ENCODE measurements around the gene ALOX12B. TPM values are rescaled to one million over a fixed set of nuclear protein-coding genes. Genes with fewer than 3 reads are reported as not detected.

The ALOX12B gene
- polyA plus RNA-seq, 4 donors: 0.45 to 3.0 (median 0.73) TPM

DNA sequence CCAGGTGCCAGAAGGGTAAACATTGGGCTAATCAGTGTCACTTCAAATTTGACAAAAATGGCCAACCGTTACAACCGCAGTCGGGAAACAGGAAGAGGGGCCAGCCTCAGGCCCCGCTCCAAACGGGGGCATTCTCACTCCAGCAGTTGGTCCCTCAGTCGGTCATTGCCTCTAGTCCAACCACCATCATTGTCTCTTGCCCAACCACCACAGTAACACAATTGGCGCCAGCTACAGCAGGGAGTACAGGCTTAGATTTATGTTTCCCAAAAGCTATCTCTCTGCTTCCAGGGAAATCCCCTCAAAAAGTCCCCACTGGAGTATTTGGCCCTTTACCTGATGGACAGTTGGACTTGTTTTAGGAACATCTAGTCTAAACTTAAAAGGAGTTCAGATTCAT is 28.4 kb downstream of the ALOX12B start:
- FAIRE-seq (no peak), DNase-seq (no peak)
- H3K4me1 ChIP-seq (ENCODE audit: control insufficient read depth in 3 of 3, insufficient read depth in 2 of 3, low read depth in 1 of 3, low read length in 2 of 3): peaks cover 0 to 26% (median 3%) of the 10 kb centered on the region in 3 donors

DNA sequence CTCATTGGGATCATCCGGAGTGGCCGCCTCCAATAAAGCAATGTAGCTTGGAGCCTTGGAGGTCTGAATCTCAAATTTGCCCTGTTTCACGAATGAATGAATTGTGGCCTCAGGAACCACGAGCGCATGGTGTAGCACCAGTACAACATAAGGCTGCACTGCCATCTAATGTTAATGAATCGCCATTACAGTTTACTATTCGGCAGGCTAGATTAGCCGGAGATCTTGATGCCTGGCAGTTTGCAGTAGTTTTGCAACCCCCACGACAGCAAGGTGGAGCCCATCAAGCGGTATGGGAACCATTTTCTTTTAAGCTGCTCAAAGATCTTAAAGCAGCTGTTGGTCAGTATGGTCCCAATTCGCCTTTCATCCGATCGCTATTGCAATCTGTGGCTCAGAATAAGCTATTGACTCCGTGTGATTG is 29.8 kb downstream of the ALOX12B start:
- Histone ChIP-seq H3K27ac (ENCODE audit: low read depth in 1 of 3, low read length in 2 of 3) (no peak overlapping the region), H3K4me1 (ENCODE audit: control insufficient read depth in 3 of 3, insufficient read depth in 2 of 3, low read depth in 1 of 3, low read length in 2 of 3) (peaks cover 0 to 26% (median 3%) of the 10 kb centered on the region in 3 donors), H3K9me3 (ENCODE audit: control insufficient read depth in 2 of 2, insufficient read depth in 1 of 2, low read depth in 1 of 2, low read length in 1 of 2) (no peaks in the 10 kb centered on the region), H3K27me3 (ENCODE audit: control insufficient read depth in 3 of 3, insufficient read depth in 3 of 3, low read length in 3 of 3) (peaks cover 0 to 8% (median 0%) of the 10 kb centered on the region in 3 donors), H3K4me3 (ENCODE audit: low read depth in 1 of 3, low read length in 3 of 3) (peak overlapping the region in 1 of 3 donors; percentile 20), H3K36me3 (ENCODE audit: control insufficient read depth in 3 of 3, insufficient read depth in 2 of 3, low read depth in 1 of 3, low read length in 3 of 3) (no peaks in the 10 kb centered on the region)
- FAIRE-seq (no peak), DNase-seq (peak; percentile 77 to 83)
- WGBS, 3 donors: 7 to 11% (median 9%) methylated on average over 14 of the region's 14 CpGs

More for the DNA sequence above, 28.4 kb downstream of the ALOX12B start:
- Histone ChIP-seq H3K27ac (ENCODE audit: low read depth in 1 of 3, low read length in 2 of 3) (no peak overlapping the region), H3K9me3 (ENCODE audit: control insufficient read depth in 2 of 2, insufficient read depth in 1 of 2, low read depth in 1 of 2, low read length in 1 of 2) (no peaks in the 10 kb centered on the region), H3K36me3 (ENCODE audit: control insufficient read depth in 3 of 3, insufficient read depth in 2 of 3, low read depth in 1 of 3, low read length in 3 of 3) (no peaks in the 10 kb centered on the region), H3K27me3 (ENCODE audit: control insufficient read depth in 3 of 3, insufficient read depth in 3 of 3, low read length in 3 of 3) (peaks cover 0 to 18% (median 0%) of the 10 kb centered on the region in 3 donors), H3K4me3 (ENCODE audit: low read depth in 1 of 3, low read length in 3 of 3) (no peak overlapping the region)
- 9 to 24% (median 15%) methylated on average over 7 of the region's 7 CpGs for WGBS, 3 donors

DNA sequence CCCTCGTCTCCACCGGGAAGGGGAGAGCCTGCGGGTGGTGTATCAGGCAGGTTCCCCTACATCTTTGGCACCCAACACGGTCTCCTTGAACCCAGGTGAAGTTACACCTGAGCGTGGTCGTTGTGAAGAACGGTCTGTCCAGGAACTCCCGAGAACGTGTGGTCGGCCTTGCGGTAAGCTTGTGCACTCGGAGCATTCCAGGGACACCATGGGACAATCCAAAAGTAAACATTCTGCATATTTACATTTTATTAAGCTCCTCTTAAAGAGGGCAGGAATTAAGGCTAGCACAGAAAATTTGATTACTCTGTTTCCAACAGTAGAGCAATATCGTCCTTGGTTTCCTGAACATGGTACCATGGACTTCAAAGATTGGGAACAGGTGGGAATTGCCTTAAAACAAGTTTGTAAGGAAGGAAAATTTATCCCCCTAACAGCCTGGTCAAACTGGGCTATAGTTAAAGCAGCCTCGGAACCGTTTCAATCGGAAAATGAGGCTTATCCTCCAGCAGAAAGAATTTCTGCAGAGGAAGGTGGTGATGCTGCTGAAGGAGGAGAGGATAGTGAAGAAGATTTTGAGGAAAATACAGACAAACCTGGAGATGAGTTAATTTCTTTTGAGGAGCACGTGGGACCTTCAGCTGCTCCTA is 30.4 kb downstream of the ALOX12B start:
- H3K4me3 ChIP-seq (ENCODE audit: low read depth in 1 of 3, low read length in 3 of 3): peak overlapping the region in 2 of 3 donors; percentile 16 to 21
- DNase-seq (no peak), FAIRE-seq (no peak)
- peaks cover 0 to 26% (median 3%) of the 10 kb centered on the region in 3 donors for H3K4me1 ChIP-seq (ENCODE audit: control insufficient read depth in 3 of 3, insufficient read depth in 2 of 3, low read depth in 1 of 3, low read length in 2 of 3)
- no peaks in the 10 kb centered on the region for H3K9me3 ChIP-seq (ENCODE audit: control insufficient read depth in 2 of 2, insufficient read depth in 1 of 2, low read depth in 1 of 2, low read length in 1 of 2)
- H3K36me3 ChIP-seq (ENCODE audit: control insufficient read depth in 3 of 3, insufficient read depth in 2 of 3, low read depth in 1 of 3, low read length in 3 of 3): no peaks in the 10 kb centered on the region
- peaks cover 0 to 4% (median 0%) of the 10 kb centered on the region in 3 donors for H3K27me3 ChIP-seq (ENCODE audit: control insufficient read depth in 3 of 3, insufficient read depth in 3 of 3, low read length in 3 of 3)
- H3K27ac ChIP-seq (ENCODE audit: low read depth in 1 of 3, low read length in 2 of 3): peak overlapping the region in 2 of 3 donors; percentile 63 to 87
- WGBS, 3 donors: 16 to 48% (median 37%) methylated on average over 17 of the region's 17 CpGs

DNA sequence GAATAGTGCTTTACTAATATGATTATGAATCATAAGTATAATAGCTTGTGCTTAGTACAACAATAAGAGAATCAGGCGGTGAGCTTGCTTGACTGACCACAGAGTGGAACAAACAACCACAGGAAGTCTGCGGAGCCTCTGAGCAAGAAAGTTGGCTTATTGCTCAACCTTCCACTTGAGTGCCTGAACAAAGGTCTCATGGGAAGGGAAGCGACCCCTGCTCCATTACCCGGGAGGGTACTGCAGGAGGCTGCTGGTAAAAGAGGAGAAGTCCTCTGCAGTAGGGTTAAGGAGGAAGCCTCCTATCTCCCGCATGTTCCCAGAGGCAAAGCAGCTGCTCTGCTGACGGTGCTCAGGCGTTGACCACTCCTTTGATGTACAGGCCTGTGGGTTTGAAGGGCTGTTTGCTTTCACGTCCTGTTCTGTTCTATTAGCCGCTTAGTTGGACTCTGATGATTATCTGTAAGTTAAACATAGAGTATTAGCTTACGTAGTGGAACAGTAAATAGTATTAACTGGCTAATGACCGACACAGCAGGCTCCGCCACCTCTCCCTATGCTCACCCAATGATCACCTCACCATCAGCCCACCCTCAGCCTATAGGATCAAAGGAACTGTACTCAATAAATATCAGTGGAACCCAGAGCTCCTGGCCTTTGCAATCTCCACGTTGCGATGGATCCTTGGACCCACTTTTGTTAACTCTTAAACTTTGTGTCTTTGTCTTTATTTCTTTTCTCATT is 31.1 kb downstream of the ALOX12B start:
- H3K27ac ChIP-seq (ENCODE audit: low read depth in 1 of 3, low read length in 2 of 3): peak overlapping the region in 2 of 3 donors; percentile 63 to 87
- peaks cover 0 to 26% (median 3%) of the 10 kb centered on the region in 3 donors for H3K4me1 ChIP-seq (ENCODE audit: control insufficient read depth in 3 of 3, insufficient read depth in 2 of 3, low read depth in 1 of 3, low read length in 2 of 3)
- no peaks in the 10 kb centered on the region for H3K9me3 ChIP-seq (ENCODE audit: control insufficient read depth in 2 of 2, insufficient read depth in 1 of 2, low read depth in 1 of 2, low read length in 1 of 2)
- no peaks in the 10 kb centered on the region for H3K36me3 ChIP-seq (ENCODE audit: control insufficient read depth in 3 of 3, insufficient read depth in 2 of 3, low read depth in 1 of 3, low read length in 3 of 3)
- H3K27me3 ChIP-seq (ENCODE audit: control insufficient read depth in 3 of 3, insufficient read depth in 3 of 3, low read length in 3 of 3): peaks cover 0 to 4% (median 0%) of the 10 kb centered on the region in 3 donors
- DNase-seq (peak; percentile 72 to 85), FAIRE-seq (no peak)
- 12 to 22% (median 13%) methylated on average over 14 of the region's 14 CpGs for WGBS, 3 donors
- H3K4me3 ChIP-seq (ENCODE audit: low read depth in 1 of 3, low read length in 3 of 3): peak overlapping the region in 2 of 3 donors; percentile 16 to 21

DNA sequence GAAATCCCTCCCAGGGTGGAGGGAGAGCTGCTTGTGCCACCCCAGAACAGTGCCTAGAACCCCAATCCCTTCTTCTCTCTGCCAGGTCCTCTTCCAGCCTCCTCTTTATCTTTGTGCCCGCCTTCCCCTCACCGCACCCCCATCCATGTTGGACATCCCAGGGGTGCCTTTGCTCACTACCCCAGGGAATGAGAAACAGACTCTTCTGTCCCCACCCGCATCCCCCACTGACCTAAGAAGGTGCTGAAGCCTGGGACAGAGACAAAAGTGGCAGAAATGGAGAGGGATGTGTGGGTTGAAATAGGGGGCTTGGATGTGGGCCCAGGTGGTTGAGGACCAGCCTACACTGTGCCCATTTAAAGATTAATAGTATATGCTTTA is 31.7 kb downstream of the ALOX12B start:
- peaks cover 0 to 4% (median 0%) of the 10 kb centered on the region in 3 donors for H3K27me3 ChIP-seq (ENCODE audit: control insufficient read depth in 3 of 3, insufficient read depth in 3 of 3, low read length in 3 of 3)
- H3K27ac ChIP-seq (ENCODE audit: low read depth in 1 of 3, low read length in 2 of 3): peak overlapping the region in 2 of 3 donors; percentile 63 to 87
- no peak for FAIRE-seq
- no peak overlapping the region for H3K4me3 ChIP-seq (ENCODE audit: low read depth in 1 of 3, low read length in 3 of 3)
- H3K9me3 ChIP-seq (ENCODE audit: control insufficient read depth in 2 of 2, insufficient read depth in 1 of 2, low read depth in 1 of 2, low read length in 1 of 2): no peaks in the 10 kb centered on the region
- WGBS, 3 donors: 77 to 85% (median 79%) methylated on average over 3 of the region's 3 CpGs
- no peaks in the 10 kb centered on the region for H3K36me3 ChIP-seq (ENCODE audit: control insufficient read depth in 3 of 3, insufficient read depth in 2 of 3, low read depth in 1 of 3, low read length in 3 of 3)
- H3K4me1 ChIP-seq (ENCODE audit: control insufficient read depth in 3 of 3, insufficient read depth in 2 of 3, low read depth in 1 of 3, low read length in 2 of 3): peaks cover 0 to 26% (median 3%) of the 10 kb centered on the region in 3 donors
- no peak for DNase-seq

DNA sequence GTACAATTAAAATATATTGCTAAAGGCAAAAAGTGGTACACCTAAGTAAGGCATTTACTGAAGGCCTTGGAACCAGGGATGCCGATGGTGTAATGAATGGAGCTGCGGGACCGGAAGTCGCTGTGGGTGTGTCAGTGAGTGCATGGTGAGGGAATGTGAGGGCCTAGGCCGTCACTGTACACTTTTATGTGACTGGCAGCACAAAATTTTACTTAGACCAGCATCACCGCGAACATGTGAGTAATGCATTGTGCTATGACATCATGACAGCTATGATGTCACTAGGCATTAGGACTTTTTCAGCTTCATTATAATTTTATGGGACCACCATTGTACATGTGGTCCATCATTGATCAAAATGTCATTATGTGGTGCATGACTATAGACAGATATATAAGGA is 33.9 kb downstream of the ALOX12B start:
- Histone ChIP-seq H3K4me3 (ENCODE audit: low read depth in 1 of 3, low read length in 3 of 3) (no peak overlapping the region), H3K9me3 (ENCODE audit: control insufficient read depth in 2 of 2, insufficient read depth in 1 of 2, low read depth in 1 of 2, low read length in 1 of 2) (no peaks in the 10 kb centered on the region), H3K4me1 (ENCODE audit: control insufficient read depth in 3 of 3, insufficient read depth in 2 of 3, low read depth in 1 of 3, low read length in 2 of 3) (peaks cover 0 to 21% (median 3%) of the 10 kb centered on the region in 3 donors), H3K27me3 (ENCODE audit: control insufficient read depth in 3 of 3, insufficient read depth in 3 of 3, low read length in 3 of 3) (no peaks in the 10 kb centered on the region), H3K36me3 (ENCODE audit: control insufficient read depth in 3 of 3, insufficient read depth in 2 of 3, low read depth in 1 of 3, low read length in 3 of 3) (no peaks in the 10 kb centered on the region), H3K27ac (ENCODE audit: low read depth in 1 of 3, low read length in 2 of 3) (no peak overlapping the region)
- WGBS, 3 donors: 94 to 96% (median 96%) methylated on average over 7 of the region's 7 CpGs
- no peak for DNase-seq
- FAIRE-seq: no peak

DNA sequence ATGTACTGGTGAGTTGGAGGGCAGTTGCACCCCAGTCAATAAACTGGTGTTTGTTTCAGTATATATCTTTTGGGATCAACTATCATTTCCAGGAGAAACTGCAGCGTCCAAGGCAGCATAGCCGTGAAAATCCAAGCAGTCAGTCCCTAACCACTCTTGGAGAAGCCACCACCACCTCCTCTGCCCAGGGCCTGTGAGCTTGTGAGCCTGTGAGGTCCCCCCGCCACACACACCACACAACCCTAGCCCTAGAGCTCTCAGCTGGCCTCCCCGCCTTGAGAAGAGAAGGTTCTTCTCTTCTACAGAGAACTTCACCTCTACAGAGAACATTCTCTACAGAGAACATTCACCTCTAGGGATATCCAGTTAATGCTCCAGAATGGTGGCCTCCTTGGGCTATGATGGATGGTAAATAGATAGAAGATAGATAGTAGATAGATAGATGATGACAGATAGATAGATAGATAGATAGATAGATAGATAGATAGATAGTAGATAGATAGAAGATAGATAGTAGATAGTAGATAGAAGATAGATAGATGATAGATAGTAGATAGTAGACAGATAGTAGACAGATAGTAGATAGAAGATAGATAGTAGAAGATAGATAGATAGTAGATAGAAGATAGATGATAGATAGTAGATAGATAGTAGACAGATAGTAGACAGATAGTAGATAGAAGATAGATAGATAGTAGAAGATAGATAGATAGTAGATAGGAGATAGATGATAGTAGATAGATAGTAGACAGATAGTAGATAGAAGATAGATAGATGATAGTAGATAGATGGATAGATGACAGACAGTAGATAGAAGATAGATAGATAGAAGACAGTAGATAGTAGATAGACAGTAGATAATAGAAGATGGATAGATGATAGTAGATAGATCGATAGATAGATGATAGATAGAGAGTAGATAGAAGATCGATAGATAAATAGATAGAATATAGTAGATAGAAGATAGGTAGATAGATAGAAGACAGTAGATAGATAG is 35.0 kb downstream of the ALOX12B start:
- H3K27me3 ChIP-seq (ENCODE audit: control insufficient read depth in 3 of 3, insufficient read depth in 3 of 3, low read length in 3 of 3): no peaks in the 10 kb centered on the region
- no peak overlapping the region for H3K27ac ChIP-seq (ENCODE audit: low read depth in 1 of 3, low read length in 2 of 3)
- H3K4me3 ChIP-seq (ENCODE audit: low read depth in 1 of 3, low read length in 3 of 3): no peak overlapping the region
- FAIRE-seq (no peak), DNase-seq (no peak)
- H3K36me3 ChIP-seq (ENCODE audit: control insufficient read depth in 3 of 3, insufficient read depth in 2 of 3, low read depth in 1 of 3, low read length in 3 of 3): no peaks in the 10 kb centered on the region
- H3K9me3 ChIP-seq (ENCODE audit: control insufficient read depth in 2 of 2, insufficient read depth in 1 of 2, low read depth in 1 of 2, low read length in 1 of 2): no peaks in the 10 kb centered on the region
- WGBS, 3 donors: 90 to 92% (median 91%) methylated on average over 6 of the region's 6 CpGs
- H3K4me1 ChIP-seq (ENCODE audit: control insufficient read depth in 3 of 3, insufficient read depth in 2 of 3, low read depth in 1 of 3, low read length in 2 of 3): peaks cover 0 to 21% (median 3%) of the 10 kb centered on the region in 3 donors

DNA sequence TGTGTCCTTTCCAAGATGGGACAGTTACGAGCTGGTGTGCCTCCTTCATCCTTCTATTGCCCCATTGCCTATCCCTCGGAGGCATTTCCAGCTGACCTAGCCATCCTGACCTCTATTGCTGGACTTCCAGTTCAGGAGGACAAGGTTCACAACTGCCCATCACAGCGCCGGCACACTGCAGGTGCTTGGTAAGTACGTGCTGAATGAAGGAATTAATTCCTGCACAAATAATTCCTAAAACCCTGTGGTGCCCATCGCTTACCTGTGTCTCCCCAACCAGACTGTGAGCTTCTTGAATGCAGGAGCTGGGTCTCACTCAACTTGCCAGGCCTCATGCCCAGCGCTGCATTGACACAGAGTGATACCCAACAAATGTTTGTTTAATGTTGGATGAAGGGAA is 35.7 kb downstream of the ALOX12B start:
- no peak for DNase-seq
- Histone ChIP-seq H3K9me3 (ENCODE audit: control insufficient read depth in 2 of 2, insufficient read depth in 1 of 2, low read depth in 1 of 2, low read length in 1 of 2) (no peaks in the 10 kb centered on the region), H3K4me3 (ENCODE audit: low read depth in 1 of 3, low read length in 3 of 3) (no peak overlapping the region), H3K36me3 (ENCODE audit: control insufficient read depth in 3 of 3, insufficient read depth in 2 of 3, low read depth in 1 of 3, low read length in 3 of 3) (no peaks in the 10 kb centered on the region), H3K27ac (ENCODE audit: low read depth in 1 of 3, low read length in 2 of 3) (no peak overlapping the region), H3K4me1 (ENCODE audit: control insufficient read depth in 3 of 3, insufficient read depth in 2 of 3, low read depth in 1 of 3, low read length in 2 of 3) (peaks cover 0 to 14% (median 2%) of the 10 kb centered on the region in 3 donors), H3K27me3 (ENCODE audit: control insufficient read depth in 3 of 3, insufficient read depth in 3 of 3, low read length in 3 of 3) (no peaks in the 10 kb centered on the region)
- WGBS, 3 donors: 70 to 90% (median 74%) methylated on average over 7 of the region's 7 CpGs
- FAIRE-seq: no peak
